ENCODE measurements around the gene NEUROG1.

DNA sequence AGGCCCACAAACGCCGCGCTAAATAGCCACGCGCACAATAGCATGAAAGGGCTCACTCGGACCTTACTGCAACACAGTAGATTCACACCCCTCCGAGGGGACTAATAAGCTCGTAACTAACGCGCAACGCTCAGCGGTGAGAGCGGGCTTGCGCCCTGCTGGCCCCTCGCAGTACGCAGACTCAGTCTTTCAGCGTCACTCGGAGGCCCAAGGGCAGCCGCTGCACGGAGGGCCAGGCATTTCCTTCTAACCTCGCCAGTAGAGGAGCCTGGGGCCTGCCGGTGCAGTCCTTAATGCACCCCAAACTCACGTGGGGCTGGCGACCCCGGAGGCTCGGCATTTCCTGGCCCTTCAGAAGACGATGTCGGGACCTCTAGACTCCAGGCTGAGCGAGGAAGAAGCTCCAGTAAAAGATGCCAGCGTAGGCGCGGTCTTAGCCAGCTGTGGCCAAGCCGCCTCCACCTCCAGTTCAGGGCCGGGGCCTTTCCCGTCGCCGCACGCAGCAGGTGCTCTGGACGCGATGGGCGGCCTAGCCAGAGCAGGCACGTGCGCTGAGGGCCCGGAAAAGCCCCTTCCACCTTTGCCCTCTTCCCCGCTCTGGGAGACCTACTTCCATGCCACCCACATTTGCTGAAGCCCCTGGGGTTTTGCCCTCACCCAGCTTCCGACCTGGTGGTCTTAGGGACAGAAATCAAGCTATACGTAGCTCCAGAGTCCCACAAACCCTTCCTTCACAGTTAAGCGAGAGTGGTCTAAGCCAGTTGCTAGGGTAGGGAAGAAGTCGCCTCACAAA, 45.3 kb downstream of the NEUROG1 start:
- TF ChIP-seq, protein P1, sequence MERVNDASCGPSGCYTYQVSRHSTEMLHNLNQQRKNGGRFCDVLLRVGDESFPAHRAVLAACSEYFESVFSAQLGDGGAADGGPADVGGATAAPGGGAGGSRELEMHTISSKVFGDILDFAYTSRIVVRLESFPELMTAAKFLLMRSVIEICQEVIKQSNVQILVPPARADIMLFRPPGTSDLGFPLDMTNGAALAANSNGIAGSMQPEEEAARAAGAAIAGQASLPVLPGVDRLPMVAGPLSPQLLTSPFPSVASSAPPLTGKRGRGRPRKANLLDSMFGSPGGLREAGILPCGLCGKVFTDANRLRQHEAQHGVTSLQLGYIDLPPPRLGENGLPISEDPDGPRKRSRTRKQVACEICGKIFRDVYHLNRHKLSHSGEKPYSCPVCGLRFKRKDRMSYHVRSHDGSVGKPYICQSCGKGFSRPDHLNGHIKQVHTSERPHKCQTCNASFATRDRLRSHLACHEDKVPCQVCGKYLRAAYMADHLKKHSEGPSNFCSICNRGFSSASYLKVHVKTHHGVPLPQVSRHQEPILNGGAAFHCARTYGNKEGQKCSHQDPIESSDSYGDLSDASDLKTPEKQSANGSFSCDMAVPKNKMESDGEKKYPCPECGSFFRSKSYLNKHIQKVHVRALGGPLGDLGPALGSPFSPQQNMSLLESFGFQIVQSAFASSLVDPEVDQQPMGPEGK (tag by site-specific recombination; IDR thresholded peaks at IDR 0.05): no peak
- TF ChIP-seq ZNF223 (tag by site-specific recombination; IDR thresholded peaks at IDR 0.05) (no peak), TRIM28 (IDR thresholded peaks at IDR 0.05; ENCODE audit: borderline replicate concordance, low read length) (no peak)
- TF ChIP-seq, protein P2, sequence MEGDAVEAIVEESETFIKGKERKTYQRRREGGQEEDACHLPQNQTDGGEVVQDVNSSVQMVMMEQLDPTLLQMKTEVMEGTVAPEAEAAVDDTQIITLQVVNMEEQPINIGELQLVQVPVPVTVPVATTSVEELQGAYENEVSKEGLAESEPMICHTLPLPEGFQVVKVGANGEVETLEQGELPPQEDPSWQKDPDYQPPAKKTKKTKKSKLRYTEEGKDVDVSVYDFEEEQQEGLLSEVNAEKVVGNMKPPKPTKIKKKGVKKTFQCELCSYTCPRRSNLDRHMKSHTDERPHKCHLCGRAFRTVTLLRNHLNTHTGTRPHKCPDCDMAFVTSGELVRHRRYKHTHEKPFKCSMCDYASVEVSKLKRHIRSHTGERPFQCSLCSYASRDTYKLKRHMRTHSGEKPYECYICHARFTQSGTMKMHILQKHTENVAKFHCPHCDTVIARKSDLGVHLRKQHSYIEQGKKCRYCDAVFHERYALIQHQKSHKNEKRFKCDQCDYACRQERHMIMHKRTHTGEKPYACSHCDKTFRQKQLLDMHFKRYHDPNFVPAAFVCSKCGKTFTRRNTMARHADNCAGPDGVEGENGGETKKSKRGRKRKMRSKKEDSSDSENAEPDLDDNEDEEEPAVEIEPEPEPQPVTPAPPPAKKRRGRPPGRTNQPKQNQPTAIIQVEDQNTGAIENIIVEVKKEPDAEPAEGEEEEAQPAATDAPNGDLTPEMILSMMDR (tag by site-specific recombination; IDR thresholded peaks at IDR 0.05): no peak
- TF ChIP-seq, protein P3, sequence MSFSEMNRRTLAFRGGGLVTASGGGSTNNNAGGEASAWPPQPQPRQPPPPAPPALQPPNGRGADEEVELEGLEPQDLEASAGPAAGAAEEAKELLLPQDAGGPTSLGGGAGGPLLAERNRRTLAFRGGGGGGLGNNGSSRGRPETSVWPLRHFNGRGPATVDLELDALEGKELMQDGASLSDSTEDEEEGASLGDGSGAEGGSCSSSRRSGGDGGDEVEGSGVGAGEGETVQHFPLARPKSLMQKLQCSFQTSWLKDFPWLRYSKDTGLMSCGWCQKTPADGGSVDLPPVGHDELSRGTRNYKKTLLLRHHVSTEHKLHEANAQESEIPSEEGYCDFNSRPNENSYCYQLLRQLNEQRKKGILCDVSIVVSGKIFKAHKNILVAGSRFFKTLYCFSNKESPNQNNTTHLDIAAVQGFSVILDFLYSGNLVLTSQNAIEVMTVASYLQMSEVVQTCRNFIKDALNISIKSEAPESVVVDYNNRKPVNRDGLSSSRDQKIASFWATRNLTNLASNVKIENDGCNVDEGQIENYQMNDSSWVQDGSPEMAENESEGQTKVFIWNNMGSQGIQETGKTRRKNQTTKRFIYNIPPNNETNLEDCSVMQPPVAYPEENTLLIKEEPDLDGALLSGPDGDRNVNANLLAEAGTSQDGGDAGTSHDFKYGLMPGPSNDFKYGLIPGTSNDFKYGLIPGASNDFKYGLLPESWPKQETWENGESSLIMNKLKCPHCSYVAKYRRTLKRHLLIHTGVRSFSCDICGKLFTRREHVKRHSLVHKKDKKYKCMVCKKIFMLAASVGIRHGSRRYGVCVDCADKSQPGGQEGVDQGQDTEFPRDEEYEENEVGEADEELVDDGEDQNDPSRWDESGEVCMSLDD (tag by site-specific recombination; IDR thresholded peaks at IDR 0.05): no peak
- TF ChIP-seq, protein P4, sequence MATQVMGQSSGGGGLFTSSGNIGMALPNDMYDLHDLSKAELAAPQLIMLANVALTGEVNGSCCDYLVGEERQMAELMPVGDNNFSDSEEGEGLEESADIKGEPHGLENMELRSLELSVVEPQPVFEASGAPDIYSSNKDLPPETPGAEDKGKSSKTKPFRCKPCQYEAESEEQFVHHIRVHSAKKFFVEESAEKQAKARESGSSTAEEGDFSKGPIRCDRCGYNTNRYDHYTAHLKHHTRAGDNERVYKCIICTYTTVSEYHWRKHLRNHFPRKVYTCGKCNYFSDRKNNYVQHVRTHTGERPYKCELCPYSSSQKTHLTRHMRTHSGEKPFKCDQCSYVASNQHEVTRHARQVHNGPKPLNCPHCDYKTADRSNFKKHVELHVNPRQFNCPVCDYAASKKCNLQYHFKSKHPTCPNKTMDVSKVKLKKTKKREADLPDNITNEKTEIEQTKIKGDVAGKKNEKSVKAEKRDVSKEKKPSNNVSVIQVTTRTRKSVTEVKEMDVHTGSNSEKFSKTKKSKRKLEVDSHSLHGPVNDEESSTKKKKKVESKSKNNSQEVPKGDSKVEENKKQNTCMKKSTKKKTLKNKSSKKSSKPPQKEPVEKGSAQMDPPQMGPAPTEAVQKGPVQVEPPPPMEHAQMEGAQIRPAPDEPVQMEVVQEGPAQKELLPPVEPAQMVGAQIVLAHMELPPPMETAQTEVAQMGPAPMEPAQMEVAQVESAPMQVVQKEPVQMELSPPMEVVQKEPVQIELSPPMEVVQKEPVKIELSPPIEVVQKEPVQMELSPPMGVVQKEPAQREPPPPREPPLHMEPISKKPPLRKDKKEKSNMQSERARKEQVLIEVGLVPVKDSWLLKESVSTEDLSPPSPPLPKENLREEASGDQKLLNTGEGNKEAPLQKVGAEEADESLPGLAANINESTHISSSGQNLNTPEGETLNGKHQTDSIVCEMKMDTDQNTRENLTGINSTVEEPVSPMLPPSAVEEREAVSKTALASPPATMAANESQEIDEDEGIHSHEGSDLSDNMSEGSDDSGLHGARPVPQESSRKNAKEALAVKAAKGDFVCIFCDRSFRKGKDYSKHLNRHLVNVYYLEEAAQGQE (tag by site-specific recombination; IDR thresholded peaks at IDR 0.05): no peak

All from HEK293 (cell line).